GM23248 (cell line): ENCODE results near the gene NPAS3. TPM values are rescaled to one million over a fixed set of nuclear protein-coding genes. Genes with fewer than 3 reads are reported as not detected.

ENCODE experiments used
- DNase-seq: peaks from one replicate; pipeline ENCODE4 v3.0.0-alpha.2; 2015
- H2AFZ ChIP-seq: fragments of 200-600 bp; sonication (generic); 2 replicates; pipeline ENCODE4 v1.6.1; 2016; ENCODE audit warnings: antibody characterized with exemption
- H3F3A ChIP-seq: fragments of 200-600 bp; sonication (generic); 2 replicates; pipeline ENCODE4 v1.6.1; 2016; ENCODE audit warnings: mild to moderate bottlenecking, antibody characterized with exemption, mixed run types; ENCODE audit not compliant: insufficient read depth
- H3K27ac ChIP-seq: fragments of 200-600 bp; sonication (generic); 2 replicates; pipeline ENCODE4 v1.5.1; 2016; ENCODE audit warnings: mild to moderate bottlenecking
- H3K27me3 ChIP-seq: fragments of 200-600 bp; sonication (generic); replicated peaks from 2 replicates; pipeline ENCODE4 v1.6.1; 2016; ENCODE audit warnings: mild to moderate bottlenecking; ENCODE audit not compliant: insufficient read depth
- H3K36me3 ChIP-seq: fragments of 200-600 bp; sonication (generic); 2 replicates; pipeline ENCODE4 v1.6.1; 2016; ENCODE audit warnings: low read depth, mild to moderate bottlenecking
- H3K4me1 ChIP-seq: fragments of 200-600 bp; sonication (generic); 2 replicates; pipeline ENCODE4 v1.6.1; 2016; ENCODE audit warnings: mild to moderate bottlenecking; ENCODE audit not compliant: insufficient read depth
- H3K4me2 ChIP-seq: fragments of 200-600 bp; sonication (generic); one replicate; pipeline ENCODE4 v1.6.1; 2016; ENCODE audit warnings: mild to moderate bottlenecking; ENCODE audit not compliant: unreplicated experiment
- H3K4me3 ChIP-seq: fragments of 200-600 bp; sonication (generic); 2 replicates; pipeline ENCODE4 v1.5.1; 2016; ENCODE audit warnings: mild to moderate bottlenecking
- H3K79me2 ChIP-seq: fragments of 200-600 bp; sonication (generic); 2 replicates; pipeline ENCODE4 v1.6.1; 2016; ENCODE audit warnings: mild to moderate bottlenecking; ENCODE audit not compliant: insufficient read depth
- H3K9ac ChIP-seq: fragments of 200-600 bp; sonication (generic); 2 replicates; pipeline ENCODE4 v1.6.1; 2016; ENCODE audit warnings: mild to moderate bottlenecking
- H3K9me2 ChIP-seq: fragments of 200-600 bp; sonication (generic); 2 replicates; pipeline ENCODE4 v1.6.1; 2016; ENCODE audit warnings: mixed run types, mild to moderate bottlenecking, moderate library complexity; ENCODE audit not compliant: insufficient read depth
- H3K9me3 ChIP-seq: fragments of 200-600 bp; sonication (generic); one replicate; pipeline ENCODE4 v1.6.1; 2017; ENCODE audit warnings: low read depth
- H4K20me1 ChIP-seq: fragments of 200-600 bp; sonication (generic); 2 replicates; pipeline ENCODE4 v1.6.0; 2016; ENCODE audit not compliant: insufficient read depth
- EZH2 ChIP-seq: fragments of 200-600 bp; sonication (generic); IDR thresholded peaks from 2 replicates; pipeline ENCODE4 v1.6.1; 2018; ENCODE audit warnings: antibody characterized with exemption, mild to moderate bottlenecking; ENCODE audit not compliant: insufficient read depth, poor library complexity, severe bottlenecking
- EZH2phosphoT487 ChIP-seq: fragments of 200-600 bp; sonication (generic); IDR thresholded peaks from 2 replicates; pipeline ENCODE4 v1.6.1; 2018; ENCODE audit warnings: antibody characterized with exemption, moderate library complexity, mild to moderate bottlenecking, low read depth; ENCODE audit not compliant: insufficient read depth
- WGBS, 2 experiments: methylation state at CpG; one replicate each; pipeline ENCODE4 v1.1.6; 2015 to 2017; ENCODE audit warnings: low lambda C conversion rate in 2 of 2, low coverage in 1 of 2; ENCODE audit errors: missing lambda C conversion rate in 2 of 2; 5-methylcytosine and 5-hydroxymethylcytosine counted together
- in situ Hi-C: fragments of 300-500 bp; cut with MboI; formaldehyde crosslinking; loops from 2 replicates; pipeline ENCODE4 v1.15.0; 2020
- polyA plus RNA-seq: library from polyadenylated mRNA; unstranded; fragments of >200 nt; fragmentation: Nextera tagmentation; extraction: Ambion mirVana; gene quantifications from 2 replicates; pipeline ENCODE4 v1.2.1, GENCODE V29; 2016
- total RNA-seq: library from RNA; depleted of rRNA; stranded (reverse); fragments of >200 nt; shearing (Covaris generic); gene quantifications from 2 replicates; pipeline ENCODE4 v1.2.3, GENCODE V29; 2014

Gene NPAS3
- total and polyA plus RNA-seq, 2 experiments from 2014 or later: 0.65 TPM; not detected in 1

GRCh38 chr14:33444136-33444535 is 505.5 kb downstream of the NPAS3 start:
- Histone ChIP-seq H3K9me2 (no peaks in the 10 kb centered on the region), H2AFZ (no peak overlapping the region), H4K20me1 (no peaks in the 10 kb centered on the region), H3K4me1 (no peaks in the 10 kb centered on the region), H3K27me3 (no peaks in the 10 kb centered on the region), H3K4me2 (no peak overlapping the region), H3K9me3 (no peaks in the 10 kb centered on the region), H3K36me3 (no peaks in the 10 kb centered on the region), H3F3A (no peaks in the 10 kb centered on the region), H3K4me3 (no peak overlapping the region), H3K79me2 (no peaks in the 10 kb centered on the region), H3K9ac (no peak overlapping the region), H3K27ac (no peak overlapping the region)
- WGBS, 2 experiments: 75 to 82% methylated on average over 3 of the region's 3 CpGs
- DNase-seq: no peak
- TF ChIP-seq EZH2: no peak
- no peak for TF ChIP-seq EZH2phosphoT487
- in situ Hi-C loops: loop anchor here (25.0 kb wide), 1 partner anchor 857 kb away; no protein-coding TSS in a partner anchor

- Histone ChIP-seq H3K9me2 (no peaks in the 10 kb centered on the region), H3K4me3 (no peak overlapping the region), H4K20me1 (no peaks in the 10 kb centered on the region), H2AFZ (no peak overlapping the region), H3K79me2 (no peaks in the 10 kb centered on the region), H3K4me2 (no peak overlapping the region), H3F3A (no peaks in the 10 kb centered on the region), H3K4me1 (no peaks in the 10 kb centered on the region), H3K9ac (no peak overlapping the region), H3K27me3 (no peaks in the 10 kb centered on the region), H3K36me3 (no peaks in the 10 kb centered on the region), H3K27ac (no peak overlapping the region), H3K9me3 (no peaks in the 10 kb centered on the region)
- 76 to 80% methylated on average over 2 of the region's 2 CpGs for WGBS, 2 experiments
- in situ Hi-C loops: loop anchor here (25.0 kb wide), 1 partner anchor 862 kb away; no protein-coding TSS in a partner anchor
- DNase-seq: no peak
- TF ChIP-seq EZH2phosphoT487: no peak
- no peak for TF ChIP-seq EZH2
These were observed 510.6 kb downstream of the NPAS3 start for GRCh38 chr14:33449268-33449667.

- H3K9me2 ChIP-seq: no peaks in the 10 kb centered on the region
- H3F3A ChIP-seq: no peaks in the 10 kb centered on the region
- no peak overlapping the region for H2AFZ ChIP-seq
- no peak overlapping the region for H3K27ac ChIP-seq
- H3K79me2 ChIP-seq: no peaks in the 10 kb centered on the region
- in situ Hi-C loops: loop anchor here (25.0 kb wide), 1 partner anchor 863 kb away; no protein-coding TSS in a partner anchor
- no peak overlapping the region for H3K4me3 ChIP-seq
- 70 to 75% methylated on average over 11 of the region's 11 CpGs for WGBS, 2 experiments
- no peaks in the 10 kb centered on the region for H3K36me3 ChIP-seq
- H3K9me3 ChIP-seq: no peaks in the 10 kb centered on the region
- no peaks in the 10 kb centered on the region for H3K4me1 ChIP-seq
- no peak for TF ChIP-seq EZH2phosphoT487
- TF ChIP-seq EZH2: no peak
- H3K4me2 ChIP-seq: no peak overlapping the region
- H3K9ac ChIP-seq: no peak overlapping the region
- no peaks in the 10 kb centered on the region for H4K20me1 ChIP-seq
- no peak for DNase-seq
- no peaks in the 10 kb centered on the region for H3K27me3 ChIP-seq
These were observed 511.2 kb downstream of the NPAS3 start for GRCh38 chr14:33449703-33450395.

- WGBS, 2 experiments: 39 to 54% methylated on average over 2 of the region's 2 CpGs
- no peaks in the 10 kb centered on the region for H4K20me1 ChIP-seq
These were observed 511.7 kb downstream of the NPAS3 start for GRCh38 chr14:33450416-33450815.

More at GRCh38 chr14:33450416-33450815, 511.7 kb downstream of the NPAS3 start:
- Histone ChIP-seq H3K4me3 (no peak overlapping the region), H3K4me1 (no peaks in the 10 kb centered on the region), H3K9me3 (no peaks in the 10 kb centered on the region), H3K4me2 (no peak overlapping the region), H2AFZ (no peak overlapping the region), H3K36me3 (no peaks in the 10 kb centered on the region), H3K9me2 (no peaks in the 10 kb centered on the region), H3F3A (no peaks in the 10 kb centered on the region), H3K27ac (no peak overlapping the region), H3K27me3 (no peaks in the 10 kb centered on the region), H3K9ac (no peak overlapping the region), H3K79me2 (no peaks in the 10 kb centered on the region)
- TF ChIP-seq EZH2: no peak
- TF ChIP-seq EZH2phosphoT487: no peak
- DNase-seq: no peak
- in situ Hi-C loops: no loop called here
